ENCODE data around the gene FRY.

GRCh38 chr13:32323912-32324311 is 292.3 kb downstream of the FRY start:
- no peak for TF ChIP-seq CTCF (conservative IDR thresholded peaks at IDR 0.05; ENCODE audit: low read length)
- TF ChIP-seq EZH2phosphoT487 (IDR thresholded peaks at IDR 0.05; ENCODE audit: borderline replicate concordance): no peak
